ENCODE data around the gene SH2B3.

- no peak for TF ChIP-seq CTCF (IDR thresholded peaks at IDR 0.05; ENCODE audit: low read length)
- TF ChIP-seq EZH2phosphoT487 (IDR thresholded peaks at IDR 0.05; ENCODE audit: low read length): no peak
- no peak for TF ChIP-seq EZH2 (optimal IDR thresholded peaks at IDR 0.05; ENCODE audit: low read depth, low read length)
These were observed 36.1 kb upstream of the SH2B3 start for GRCh38 chr12:111369496-111370220.
